ENCODE data around the gene DDX52.
"Not testable (repeated sequence)": the region's sequence is repeated elsewhere in the genome, so short reads cannot be mapped to it uniquely, and the experiment has no call there.

The DDX52 gene

DNA sequence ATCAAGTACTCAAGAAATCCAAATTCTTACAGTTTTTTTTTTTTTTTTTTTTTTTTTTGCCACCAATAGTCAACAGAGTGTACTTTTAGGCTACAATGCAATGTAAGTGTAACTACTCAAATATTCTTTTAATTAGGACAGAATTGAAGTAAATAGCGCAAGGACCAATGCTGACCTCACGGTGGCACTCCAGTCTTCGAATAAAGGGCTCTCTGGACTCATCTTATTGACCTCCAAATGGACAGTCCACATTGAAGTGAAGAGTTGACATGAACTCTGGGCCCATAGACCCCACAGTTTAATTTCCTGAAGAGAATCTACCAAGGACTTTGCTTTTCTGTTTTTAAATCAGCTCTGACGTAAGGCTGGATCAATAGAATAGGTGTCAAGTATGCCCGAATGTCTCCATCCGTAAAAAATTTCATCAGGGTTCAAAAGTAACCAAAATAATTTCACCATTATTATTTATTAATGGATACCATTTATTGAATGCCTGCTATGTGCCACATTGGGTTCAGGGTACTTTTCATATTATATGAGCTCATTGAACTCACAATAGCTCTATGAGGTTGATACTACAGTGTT lies 7.3 kb upstream of the DDX52 start:
- DNase-seq: peak; percentile 53

DNA sequence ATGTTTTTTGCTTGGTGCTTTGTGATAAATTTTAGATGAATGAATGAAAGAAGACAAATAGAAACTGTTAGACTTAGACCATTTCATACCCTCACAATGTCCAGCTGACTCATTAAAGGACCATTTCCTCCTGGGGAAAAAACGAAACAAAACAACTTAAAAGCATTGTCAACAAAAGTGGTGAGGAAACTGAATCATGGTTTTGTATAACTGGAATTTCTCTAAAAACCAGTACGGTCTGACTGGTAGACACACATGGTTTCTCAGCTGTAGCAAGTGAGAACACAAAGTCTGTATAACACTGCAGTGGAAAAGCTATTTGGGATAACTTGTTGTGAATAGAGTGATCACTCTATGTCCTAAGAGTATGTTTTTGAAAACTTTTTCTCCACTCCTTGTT lies 5.3 kb upstream of the DDX52 start:
- no peak for DNase-seq

DNA sequence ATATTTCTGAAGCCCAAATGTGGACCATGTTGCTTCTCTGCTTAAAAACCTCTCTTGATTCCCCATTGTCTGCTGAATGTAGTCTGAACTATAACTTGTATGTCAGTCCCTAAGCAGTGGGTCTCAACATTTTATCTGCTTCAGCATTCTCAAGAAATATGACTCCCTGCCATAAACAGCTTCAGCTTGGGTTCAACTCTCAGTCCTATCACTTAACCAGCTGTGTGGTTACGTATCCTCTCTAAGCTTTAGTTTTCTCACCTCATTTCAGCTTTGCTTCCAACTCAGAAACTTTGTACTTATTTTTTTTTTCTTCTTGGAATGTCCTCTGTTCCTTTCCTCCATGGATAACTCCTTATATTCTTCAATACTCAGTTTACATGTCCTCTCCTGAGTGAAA lies 4.6 kb upstream of the DDX52 start:
- DNase-seq: no peak

DNA sequence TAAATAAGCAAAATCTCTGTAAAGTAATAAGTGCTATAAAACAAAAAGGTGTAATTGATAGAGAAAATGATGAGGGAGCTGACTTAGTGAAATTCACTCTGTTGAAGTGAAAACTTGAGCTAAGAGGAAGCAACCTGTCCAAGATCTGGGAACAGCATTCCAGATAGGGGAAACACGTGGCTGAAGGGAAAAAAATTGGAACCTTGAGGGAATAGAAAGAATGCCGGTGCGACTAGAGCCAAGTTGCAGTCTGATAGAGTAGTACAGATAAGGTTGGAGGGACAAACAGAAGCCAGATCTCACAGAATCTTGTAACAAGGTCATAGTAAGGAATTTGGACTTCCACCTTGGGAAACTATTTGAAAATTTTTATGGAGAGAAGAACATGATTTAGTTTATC lies 623 bp upstream of the DDX52 start:
- DNase-seq: peak; percentile 44

DNA sequence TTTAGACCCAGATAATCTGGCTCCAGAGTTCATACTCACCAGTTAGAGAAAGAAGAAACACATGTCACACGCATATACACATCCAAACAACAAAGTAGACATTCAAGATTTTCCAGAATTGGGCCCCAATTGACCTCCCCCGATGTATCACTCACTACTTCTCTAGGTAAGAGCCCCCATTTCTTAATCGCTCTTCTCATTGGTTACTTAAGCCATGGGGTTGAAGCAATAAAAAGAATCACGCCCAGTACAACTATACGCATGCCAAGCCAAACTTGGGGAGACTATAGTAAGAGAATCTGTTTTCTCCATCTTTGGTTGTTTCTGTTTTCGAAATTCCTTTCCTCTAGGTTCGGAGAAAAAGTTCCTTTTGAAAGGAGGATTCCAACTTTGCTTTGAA lies 565 bp downstream of the DDX52 start:
- peak; percentile 36 for DNase-seq

DNA sequence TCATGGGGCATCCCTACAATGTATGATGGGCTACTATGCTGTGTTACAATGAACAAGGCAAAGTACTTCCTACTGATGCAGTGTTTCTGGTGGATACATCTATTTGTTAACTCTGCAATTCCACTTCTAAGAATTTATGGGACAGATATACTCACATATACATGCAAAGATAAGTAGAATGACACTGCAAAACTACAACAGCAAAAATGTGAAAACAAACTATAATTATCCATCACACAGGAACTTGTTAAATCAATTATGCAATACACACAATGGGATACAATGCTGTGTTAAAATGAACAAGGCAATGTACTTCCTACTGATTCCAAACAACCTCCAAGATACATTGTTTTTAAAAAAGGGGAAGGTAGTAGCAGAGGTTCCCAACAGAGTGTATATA lies 3.2 kb downstream of the DDX52 start:
- DNase-seq: no peak

DNA sequence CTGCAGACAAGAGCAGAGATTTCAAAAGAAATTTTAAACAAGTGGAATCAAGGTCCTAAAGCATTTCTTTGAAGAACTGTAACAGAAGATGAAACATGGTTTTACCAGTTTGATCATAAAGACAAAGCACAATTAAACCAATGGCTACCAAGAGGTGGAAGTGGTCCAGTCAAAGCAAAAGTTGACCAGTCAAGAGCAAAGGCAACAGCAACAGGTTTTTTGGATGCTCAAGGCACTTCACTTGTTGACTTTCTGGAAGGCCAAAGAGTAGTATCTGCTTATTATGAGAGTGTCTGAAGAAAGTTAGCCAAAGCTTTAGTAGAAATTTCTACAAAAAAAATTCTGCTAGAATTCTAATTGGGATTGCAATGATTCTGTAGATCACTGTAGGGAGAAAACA lies 5.3 kb downstream of the DDX52 start:
- no peak for DNase-seq

DNA sequence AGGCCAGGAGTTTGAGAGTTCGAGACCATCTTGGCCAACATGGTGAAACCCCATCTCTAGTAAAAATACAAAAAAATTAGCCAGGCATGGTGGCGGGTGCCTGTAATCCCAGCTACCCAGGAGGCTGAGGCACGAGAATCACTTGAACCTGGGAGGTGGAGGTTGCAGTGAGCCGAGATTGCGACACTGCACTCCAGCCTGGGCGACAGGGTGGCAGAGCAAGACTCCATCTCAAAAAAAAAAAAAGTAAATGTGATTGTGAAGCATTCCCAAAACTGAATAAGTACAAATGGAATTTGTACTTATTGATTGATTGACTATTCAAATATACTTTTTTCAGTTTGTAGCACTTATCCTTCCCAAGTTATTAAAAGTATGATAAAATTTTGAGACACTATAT lies 26.8 kb downstream of the DDX52 start:
- not testable (repeated sequence) for DNase-seq

DNA sequence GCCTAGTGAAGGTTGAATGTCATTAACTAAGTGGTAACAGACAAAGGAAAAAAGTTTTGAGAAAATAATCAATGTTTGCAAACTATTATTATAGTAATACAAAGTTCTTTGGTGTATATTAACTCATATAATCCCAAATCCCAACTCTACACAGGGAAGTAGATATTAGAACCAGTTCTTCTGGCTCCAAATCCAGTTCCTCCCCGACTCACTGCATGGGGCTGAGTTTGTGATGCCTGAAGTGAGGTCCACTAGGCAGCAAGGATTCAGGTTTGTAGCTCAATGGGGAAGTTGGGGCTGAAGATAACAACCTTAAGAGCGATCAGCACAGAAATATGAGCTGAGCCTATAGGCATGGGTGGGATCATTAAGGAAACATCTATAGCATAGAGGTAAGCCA lies 28.4 kb downstream of the DDX52 start:
- DNase-seq: no peak

DNA sequence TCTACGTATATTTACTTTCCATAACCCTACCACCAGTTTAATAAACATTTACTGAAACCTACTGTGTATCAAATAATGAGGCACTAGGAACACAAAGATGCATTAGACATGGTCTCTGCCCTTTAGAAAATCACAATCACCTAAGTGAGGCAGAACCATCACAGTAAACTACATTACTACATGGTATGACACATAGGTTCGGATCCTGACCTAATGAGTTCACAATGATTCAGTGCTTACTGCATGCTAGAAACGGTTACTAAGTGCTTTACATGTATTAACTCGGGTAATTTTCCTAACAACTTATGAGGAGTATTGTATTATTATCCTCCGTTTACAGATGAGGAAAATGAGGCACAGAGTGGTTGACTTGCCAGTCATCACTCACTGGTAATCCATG lies 28.9 kb downstream of the DDX52 start:
- DNase-seq: no peak

DNA sequence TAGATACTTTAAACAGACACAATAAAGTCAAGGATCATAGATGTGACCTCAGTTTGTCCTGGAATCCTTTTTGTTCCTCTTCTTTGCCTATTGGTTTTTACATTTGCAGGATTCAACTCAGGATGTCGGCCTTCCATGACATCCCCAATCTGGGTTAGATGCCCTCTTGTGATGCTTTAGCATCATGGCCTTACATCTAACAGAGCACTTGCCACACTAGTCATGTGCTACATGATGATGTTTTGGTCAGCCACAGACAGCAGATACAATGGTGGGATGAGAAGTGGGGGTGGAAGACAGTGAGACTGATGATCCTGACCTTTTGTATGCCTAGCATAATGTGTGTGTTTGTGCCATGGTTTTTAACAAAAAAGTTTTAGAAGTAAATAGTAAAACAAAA lies 32.3 kb downstream of the DDX52 start:
- DNase-seq: peak; percentile 21

DNA sequence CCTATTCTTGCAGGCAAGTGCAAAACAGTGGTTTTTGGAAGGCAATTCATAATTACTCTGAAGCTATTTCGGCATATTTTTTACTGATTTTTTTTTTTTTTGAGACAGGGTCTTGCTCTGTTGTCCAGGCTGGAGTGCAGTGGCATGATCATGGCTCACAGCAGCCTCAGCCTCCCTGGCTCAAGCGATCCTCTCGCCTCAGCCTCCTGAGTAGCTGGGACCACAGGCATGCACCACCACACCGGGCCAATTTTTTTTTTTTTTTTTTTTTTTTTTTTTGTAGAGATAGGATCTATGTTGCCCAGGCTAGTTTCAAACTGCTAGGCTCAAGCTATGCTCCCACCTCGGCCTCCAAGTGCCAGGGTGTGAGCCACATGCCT lies 33.2 kb downstream of the DDX52 start:
- peak; percentile 28 for DNase-seq

DNA sequence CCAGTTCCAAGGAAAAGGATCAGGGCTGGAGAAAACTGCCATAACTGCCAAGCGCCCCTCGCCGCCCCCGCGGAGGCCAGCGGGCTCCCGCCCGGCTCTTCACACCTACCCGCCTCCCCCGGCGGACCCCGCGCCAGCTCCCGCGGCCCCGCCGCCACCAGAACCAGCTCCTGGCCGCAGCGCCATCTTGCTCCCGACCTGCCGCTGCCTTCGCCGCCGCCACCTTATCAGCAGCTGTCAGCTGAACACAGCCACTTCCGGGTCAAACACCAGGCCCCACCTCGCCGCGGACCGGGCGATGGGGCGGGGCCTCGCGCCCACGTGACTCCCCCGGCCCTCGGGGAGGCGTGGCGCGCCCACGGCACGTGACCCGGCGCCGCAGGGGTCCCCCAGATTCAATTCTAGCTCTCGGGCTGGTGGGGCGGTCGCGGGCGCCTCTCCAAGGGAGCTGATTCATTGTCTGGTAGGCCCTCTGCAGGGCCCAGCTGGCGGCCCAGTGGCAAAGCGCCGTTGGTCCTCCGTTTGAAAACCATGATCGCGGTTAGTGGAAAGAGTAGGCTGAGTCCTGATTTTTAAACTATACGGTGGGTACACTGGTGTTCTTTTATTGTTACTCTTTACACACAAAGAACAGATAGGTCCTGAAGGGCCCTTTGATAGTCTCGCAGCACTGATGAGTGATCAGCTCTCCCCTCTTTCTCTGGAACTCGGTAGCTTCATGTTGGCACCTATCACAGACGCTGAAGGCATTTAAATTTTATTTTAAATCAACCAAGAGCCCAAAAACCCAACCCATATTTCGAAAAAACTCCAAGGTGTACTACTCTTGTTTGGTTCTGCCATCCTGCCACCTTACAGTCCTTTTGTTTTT lies 33.8 kb downstream of the DDX52 start, which contains the start of gene SYNRG:
Gene SYNRG, minus strand, starts transcription at position 249 of the 871 bp plus-strand sequence. Its CDS starts 63 bp downstream, at position 186.
- peak; percentile 98 for DNase-seq

DNA sequence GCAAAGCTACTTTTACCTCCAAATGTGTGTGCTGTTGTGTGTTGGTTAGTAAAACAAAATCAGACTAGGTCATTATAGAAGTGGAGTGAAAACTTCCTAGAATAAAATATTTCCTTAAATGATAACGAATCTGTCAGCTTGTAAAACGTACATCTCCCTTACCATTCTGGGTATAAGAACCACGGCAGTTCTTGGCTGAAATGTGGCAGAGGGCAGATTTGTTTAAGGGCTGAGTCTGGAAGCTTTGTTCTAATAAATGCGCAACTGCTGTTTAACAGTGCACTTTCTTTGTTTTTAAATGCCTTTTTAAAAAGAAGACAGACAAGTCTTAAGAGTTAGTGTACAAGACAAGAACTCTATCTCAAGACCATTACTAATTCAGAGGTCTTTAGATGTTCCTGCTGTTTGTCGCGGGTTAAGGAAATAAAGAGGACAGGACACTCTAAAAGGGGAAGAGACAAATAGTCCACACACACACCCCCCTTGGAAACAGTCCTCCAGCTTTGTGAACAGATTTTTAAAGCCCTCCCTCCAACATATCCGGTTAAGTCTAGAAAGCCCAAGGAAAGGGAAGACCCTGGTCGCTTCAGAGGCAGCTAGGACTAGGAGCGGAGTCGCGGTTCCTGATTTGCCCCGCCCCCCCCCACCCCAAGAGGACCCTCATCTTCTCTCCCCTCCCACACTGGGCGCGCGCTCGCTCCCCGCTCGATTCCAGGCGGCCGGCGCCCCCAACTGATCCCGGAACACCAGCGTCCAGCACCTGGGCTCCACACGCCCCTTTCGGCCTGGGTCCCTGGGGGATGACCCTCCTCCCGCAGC lies 34.7 kb downstream of the DDX52 start:
- DNase-seq: peak; percentile 78

DNA sequence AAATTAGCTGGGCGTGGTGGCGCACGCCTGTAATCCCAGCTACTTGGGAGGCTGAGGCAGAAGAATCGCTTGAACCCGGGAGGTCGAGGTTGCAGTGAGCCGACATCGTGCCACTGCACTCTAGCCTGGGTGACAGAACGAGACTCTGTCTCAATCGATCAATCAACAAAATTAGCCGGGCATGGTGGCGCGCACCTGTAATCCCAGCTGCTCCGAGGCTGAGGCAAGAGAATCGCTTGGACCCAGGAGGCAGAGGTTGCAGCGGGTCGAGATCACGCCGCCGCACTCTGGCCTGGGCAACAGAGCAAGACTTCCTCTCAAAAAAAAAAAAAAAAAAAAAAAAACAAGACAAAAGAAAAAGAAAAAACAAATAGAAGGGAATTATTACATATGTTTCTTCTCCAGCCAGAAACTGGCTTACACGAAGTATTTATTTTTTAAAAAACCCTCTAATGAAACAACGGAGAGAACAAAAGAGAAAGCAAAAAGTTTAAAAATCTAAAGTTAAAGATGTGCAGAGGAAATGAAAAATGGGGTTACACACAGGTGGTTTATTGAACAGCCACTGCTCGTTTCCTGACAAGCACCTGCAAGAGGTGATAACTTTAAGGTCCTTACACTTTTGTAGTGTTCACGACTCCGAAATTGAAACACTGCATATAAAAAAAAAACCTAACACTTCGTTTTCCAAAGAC lies 35.5 kb downstream of the DDX52 start:
- DNase-seq: no peak

DNA sequence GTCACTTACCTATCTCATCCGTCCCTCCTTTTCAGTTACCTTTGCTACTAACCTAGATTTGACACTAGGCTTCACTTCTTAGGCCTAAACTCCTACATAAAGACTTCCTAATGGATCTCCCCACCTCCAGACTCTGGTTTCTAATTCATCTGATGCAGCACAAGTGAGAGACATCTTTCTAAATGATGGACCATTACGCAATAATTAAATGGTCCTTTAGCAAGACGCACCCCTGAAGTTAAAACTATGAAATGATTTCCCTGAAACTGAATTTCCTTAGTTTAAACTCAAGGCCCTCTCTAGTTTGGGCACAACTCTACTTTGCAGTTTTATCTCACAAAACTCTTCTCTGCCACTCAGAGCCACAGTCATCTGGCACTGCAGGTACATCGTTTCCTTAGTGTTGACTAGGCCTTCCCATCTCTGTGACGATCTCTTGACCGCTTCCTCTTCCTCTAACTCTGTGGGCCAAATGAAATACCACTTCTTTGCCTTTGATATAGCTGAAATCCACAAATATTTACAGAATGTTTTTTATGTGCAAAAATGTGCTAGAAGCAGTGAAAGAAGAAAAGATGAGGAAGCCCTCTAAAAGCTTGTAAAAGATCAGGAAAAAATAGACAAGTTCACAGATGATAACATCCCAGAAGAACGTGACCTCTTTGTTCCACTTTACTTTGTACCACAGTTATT lies 37.3 kb downstream of the DDX52 start:
- DNase-seq: no peak

DNA sequence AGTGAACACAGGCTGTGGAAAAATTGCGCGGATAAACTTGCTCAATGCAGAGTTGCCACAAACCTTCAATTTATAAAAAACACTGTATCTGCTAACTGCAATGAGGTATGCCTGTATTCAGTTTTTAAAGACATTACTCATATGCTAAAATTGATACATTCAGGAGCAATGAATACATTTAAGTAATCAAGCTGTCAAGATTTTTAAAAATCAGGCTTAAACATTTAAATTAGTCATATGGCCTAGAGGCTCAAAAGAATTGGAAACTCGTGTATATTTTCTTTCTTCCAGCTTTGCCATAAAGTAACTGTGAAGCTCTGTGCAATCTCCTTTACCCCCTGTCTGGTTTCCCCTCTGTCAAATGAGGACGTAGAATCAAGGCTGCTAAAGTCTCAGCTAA lies 38.2 kb downstream of the DDX52 start:
- no peak for DNase-seq

DNA sequence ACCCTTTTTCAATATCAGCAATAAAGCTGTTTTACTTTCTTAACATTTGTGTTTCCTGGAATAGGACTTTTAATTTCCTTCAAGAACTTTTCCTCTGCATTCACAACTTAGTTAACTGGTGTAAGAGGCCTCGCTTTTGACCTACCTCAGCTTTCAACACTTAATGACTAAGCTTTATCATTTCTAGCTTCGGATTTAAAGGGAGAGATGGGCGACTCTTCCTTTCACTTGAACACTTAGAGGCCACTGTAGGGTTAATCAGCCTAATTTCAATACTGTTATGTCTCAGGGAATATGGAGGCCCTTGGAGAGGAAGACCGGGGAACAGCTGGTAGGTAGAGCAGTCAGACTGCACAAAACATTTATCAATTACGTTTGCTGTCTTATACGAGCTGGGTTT lies 38.7 kb downstream of the DDX52 start:
- peak; percentile 4 for DNase-seq

DNA sequence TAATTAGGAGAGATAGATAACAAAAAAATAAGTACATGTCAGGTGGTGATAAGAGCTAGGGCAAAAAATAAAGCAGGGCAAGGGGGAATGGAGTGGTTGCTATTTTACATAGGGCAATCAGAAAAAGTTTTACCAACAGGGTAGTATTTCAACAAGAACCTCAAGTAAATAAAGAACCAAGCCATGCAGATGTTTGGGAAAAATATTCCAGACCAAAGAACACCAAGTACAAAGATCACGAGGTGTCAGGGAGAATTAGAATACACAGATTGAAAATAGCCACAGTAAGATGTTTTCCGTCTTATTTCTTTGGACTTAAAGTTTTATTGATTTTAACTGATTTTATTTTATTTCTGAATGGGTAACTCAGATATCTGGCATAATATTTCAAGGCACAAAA lies 45.1 kb downstream of the DDX52 start:
- DNase-seq: no peak

DNA sequence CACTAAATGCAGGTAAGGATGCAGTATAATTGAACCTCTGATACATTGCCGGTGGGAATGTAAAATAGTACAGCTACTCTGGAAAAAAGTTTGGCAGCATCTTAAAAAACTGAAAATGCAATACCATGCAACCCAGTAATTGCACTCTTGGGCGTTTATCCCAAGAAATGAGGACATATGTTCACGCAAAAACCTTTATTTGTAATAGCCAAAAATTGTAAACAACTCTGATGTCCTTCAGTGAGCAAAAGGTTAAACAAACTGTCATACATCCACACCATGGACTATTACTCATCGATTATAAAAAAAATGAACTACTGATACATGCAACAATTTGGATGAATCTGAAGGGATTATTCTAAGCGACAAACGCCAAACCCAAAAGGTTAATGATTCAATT lies 51.0 kb downstream of the DDX52 start:
- no peak for DNase-seq

DNA sequence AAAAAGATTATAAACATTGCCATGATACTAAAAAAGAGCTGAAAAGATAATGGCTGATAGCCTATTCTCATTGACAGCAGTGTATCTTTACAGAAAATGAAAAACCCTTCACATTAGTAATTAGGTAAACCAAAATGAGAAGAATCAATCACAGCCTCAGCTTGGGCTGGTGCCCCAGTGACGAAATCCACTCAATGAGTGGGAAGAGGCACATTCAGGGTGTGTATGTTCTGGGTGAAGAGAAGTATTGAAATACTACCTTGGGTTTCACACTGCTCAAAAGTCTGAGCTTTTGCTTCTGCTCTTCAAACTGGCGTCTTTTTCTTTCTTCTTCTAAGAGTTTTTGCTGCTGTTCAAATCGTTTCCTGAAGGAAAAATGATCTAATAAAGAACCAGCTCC lies 58.2 kb downstream of the DDX52 start:
- no peak for DNase-seq

DNA sequence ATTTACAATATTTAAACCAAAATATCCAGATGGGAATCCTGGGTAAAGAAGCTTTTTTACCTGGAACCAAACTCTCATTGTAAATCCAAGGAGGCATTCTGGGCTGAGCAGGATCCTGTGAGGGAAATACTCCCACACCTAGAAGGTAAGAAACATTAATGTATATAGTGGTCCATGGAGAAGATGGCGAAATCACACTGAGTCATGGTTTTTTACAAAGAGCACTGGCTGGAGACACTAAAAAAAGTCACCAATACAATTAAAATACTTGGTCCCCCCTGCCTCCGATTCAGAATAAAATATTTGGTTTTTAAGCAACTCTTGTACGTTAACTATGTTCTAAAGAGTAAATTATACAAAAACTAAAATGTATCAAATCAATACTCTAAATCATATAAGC lies 67.0 kb downstream of the DDX52 start:
- DNase-seq: no peak

DNA sequence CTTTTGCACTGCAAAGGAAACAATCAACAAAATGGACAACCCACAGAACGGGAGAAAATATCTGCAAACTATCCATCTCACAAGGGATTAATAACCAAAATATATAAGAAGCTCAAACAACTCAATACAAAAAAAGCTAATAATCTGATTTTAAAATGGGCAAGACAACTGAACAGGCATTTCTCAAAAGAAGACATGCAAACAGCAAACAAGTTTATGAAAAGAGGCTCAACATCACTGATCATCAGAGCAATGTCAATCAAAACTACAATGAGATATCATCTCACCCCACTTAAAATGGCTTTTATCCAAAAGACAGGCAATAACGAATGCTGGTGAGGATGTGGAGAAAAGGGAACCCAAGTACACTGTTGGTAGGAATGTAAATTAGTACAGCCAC lies 68.8 kb downstream of the DDX52 start:
- DNase-seq: no peak
